ENCODE measurements around the gene SLC15A3. TPM values are rescaled to one million over a fixed set of nuclear protein-coding genes. Genes with fewer than 3 reads are reported as not detected.
A peak's percentile ranks its signal among the peaks of the same experiment; 100 is the strongest.

SLC15A3 gene
- total RNA-seq, 1 experiment from 2014 or later, result 10.0 TPM

GRCh38 chr11:60930394-60930793 lies 21.6 kb downstream of the SLC15A3 start:
- DNase-seq (ENCODE audit: low read depth), result no peak

- DNase-seq (ENCODE audit: low read depth), result no peak
Observed at GRCh38 chr11:60929764-60930163, 22.2 kb downstream of the SLC15A3 start.

DNA sequence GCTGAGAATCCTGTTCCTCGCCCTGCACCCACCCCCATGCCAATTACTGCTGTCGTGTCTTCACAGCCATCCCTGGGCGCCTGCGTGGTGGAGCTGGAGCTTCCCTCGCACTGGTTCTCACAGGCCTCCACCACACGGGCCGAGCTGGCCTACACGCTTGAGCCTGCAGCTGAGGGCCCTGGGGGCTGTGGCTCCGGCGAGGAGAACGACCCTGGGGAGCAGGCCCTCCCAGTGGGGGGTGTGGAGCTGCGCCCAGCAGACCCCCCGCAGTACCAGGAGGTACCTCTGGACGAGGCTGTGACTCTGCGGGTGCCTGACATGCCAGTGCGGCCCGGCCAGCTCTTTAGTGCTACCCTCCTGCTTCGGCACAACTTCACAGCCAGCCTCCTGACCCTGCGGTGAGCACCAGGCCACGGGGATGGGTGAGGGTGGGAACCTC lies 23.4 kb downstream of the SLC15A3 start:
- no peak for DNase-seq (ENCODE audit: low read depth)

DNA sequence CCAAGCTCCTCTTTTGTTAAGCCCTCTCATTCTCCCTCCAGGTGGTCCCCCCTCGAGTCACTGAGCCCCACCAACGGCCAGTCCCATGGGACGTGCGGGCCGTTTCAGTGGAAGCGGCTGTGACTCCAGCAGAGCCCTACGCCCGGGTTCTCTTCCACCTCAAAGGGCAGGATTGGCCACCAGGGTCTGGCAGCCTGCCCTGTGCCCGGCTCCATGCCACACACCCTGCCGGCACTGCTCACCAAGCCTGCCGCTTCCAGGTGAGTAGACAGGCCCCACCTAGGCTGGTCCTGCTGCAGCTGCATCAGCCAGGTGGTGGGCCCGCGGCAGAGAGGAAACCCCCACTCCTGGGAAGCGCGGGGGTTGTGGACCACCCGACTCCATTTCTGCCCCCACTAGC lies 24.4 kb downstream of the SLC15A3 start:
- DNase-seq (ENCODE audit: low read depth), result no peak

- DNase-seq (ENCODE audit: low read depth), result no peak
Observed at GRCh38 chr11:60927061-60927592, 24.8 kb downstream of the SLC15A3 start.

DNA sequence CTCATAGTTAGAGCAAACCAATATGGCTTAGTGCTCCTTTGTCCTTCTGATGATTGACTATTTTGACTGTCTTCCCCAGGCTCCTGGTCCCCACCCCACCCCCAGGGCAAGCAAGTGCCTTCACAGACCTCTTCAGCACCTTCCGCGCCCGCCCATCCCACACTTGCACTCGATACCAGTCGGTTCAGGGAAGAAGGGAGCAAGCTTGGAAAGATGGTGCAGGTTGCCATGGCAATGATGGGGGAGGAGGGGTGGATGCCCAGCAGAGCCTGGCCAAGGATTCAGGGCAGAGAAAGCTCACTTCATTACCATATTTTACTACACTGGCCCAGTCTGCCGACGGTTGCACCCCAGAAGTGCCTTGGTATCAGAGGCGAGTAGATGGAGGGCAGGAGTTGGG lies 25.5 kb downstream of the SLC15A3 start:
- DNase-seq (ENCODE audit: low read depth), result no peak

DNA sequence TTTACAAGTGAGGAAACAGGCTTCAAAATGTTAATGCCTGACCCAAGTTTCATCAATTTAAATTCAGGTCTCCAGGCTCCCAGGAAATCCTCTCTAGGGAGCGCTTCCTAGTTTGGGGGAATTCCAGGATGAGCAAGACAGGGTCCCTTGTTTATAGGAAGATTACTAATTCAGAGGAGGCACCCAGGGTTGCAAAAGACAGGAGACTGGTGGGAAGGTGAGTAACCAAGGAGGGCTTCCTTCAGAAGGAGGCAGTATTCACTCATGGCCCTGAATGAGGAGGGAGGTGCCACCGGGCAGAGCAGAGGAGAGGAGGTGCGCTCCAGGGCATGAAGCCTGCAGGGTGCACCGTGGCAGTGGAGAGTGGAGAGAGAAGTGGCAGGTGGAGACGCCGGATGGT lies 26.1 kb downstream of the SLC15A3 start:
- peak; percentile 66 for DNase-seq (ENCODE audit: low read depth)

- DNase-seq (ENCODE audit: low read depth), result no peak
Observed at GRCh38 chr11:60924906-60925853, 26.8 kb downstream of the SLC15A3 start.

DNA sequence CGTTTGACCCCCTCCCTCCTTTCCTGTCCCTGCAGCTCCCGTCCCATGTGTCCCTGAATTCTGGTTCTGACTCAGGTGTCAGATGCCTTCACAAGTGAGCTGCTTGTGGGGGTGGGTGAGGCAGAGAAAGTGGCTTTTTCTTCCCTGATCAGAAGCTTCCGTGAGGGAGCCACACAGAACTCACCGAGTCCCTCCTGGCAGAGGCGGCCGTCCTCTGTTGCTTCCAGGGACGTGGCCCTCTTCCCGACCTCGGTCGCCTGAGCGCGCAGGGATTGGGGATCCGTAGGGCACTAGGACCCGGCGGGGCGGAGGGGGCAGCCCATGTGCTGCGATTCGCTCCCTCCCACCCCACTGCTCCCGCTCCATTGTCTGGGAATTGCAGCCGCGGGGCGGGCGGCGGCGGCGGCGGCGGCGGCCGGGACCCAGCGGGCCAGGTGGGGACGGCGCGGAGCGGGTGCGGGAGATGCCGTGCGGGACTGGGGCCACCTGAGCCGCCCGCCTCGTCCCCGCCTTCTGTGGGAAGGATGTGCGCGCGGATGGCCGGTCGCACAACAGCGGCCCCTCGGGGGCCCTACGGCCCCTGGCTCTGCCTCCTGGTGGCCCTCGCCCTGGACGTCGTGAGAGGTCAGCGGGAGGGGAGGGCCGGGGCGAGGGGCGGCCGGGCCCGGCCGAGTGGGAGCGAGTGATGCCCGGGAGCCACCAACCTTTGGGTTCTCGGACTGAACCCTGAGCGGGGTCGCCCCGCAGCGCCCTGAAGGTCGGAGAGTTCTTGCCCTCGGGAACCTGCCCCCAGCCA lies 27.7 kb downstream of the SLC15A3 start, which contains the start of gene TMEM132A:
TMEM132A (plus strand) TSS at position 351 of the 796 bp plus-strand sequence; CDS start at position 525, 174 bp downstream.
- peak; percentile 75 for DNase-seq (ENCODE audit: low read depth)

- DNase-seq (ENCODE audit: low read depth), result no peak
Observed at GRCh38 chr11:60923800-60924109, 28.2 kb downstream of the SLC15A3 start.

DNA sequence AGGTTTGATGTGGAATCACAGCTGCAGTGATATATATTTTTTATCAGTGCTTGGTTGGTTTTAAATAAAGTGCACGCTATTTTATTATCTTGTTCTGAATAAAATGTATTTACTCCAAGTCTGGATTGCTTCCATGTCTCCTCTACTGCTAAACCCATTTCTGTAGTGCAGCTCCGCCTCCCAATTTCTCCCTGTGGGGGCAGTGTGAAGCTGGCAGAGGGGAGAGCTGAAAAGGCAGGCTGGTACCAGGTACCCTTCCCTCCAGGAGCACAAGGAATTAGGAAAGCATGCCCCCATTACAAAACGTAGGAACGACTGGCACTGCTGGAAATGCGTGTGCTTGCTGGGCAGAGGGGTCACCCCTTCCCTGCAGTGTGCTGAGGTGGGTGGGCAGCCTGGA lies 28.6 kb downstream of the SLC15A3 start:
- no peak for DNase-seq (ENCODE audit: low read depth)

GRCh38 chr11:60922906-60923305 lies 29.1 kb downstream of the SLC15A3 start:
- no peak for DNase-seq (ENCODE audit: low read depth)

- no peak for DNase-seq (ENCODE audit: low read depth)
Observed at GRCh38 chr11:60921777-60922335, 30.1 kb downstream of the SLC15A3 start.

DNA sequence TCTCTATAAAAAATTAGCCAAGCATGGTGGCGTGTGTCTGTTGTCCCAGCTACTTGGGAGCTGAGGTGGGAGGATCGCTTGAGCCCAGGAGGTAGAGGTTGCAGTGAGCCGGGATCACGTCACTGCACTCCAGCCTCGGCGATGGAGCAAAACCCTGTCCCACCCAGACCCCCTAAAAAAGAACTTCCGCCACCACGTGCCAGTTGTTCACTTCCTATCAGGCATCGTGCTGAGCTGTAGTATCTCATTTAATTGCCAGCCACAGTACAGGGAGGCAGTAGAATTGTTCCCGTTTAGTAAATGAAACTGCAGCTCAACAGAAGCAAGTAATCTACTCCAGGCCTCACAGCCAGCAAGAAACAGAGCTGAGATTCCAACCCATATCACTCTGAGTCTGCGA lies 30.7 kb downstream of the SLC15A3 start:
- no peak for DNase-seq (ENCODE audit: low read depth)

GRCh38 chr11:60919956-60920355 lies 32.0 kb downstream of the SLC15A3 start:
- no peak for DNase-seq (ENCODE audit: low read depth)

GRCh38 chr11:60919320-60919719 lies 32.7 kb downstream of the SLC15A3 start:
- DNase-seq (ENCODE audit: low read depth), result no peak

DNA sequence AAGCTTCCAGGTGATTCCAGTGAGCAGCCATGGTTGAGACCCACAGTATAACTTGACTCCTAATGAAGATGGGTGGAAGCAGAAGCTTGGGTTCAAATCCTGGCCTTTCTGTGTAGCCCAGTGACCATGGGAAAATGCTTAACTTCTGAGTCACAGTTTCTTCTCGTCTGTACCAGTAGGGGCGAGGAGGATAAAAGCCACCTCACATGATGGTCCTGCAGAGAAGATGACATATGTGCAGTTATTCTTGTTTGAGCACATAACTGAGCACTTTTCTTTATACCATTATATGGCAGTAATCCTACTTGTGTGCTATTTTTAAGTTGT lies 33.1 kb downstream of the SLC15A3 start:
- DNase-seq (ENCODE audit: low read depth), result peak; percentile 52

DNA sequence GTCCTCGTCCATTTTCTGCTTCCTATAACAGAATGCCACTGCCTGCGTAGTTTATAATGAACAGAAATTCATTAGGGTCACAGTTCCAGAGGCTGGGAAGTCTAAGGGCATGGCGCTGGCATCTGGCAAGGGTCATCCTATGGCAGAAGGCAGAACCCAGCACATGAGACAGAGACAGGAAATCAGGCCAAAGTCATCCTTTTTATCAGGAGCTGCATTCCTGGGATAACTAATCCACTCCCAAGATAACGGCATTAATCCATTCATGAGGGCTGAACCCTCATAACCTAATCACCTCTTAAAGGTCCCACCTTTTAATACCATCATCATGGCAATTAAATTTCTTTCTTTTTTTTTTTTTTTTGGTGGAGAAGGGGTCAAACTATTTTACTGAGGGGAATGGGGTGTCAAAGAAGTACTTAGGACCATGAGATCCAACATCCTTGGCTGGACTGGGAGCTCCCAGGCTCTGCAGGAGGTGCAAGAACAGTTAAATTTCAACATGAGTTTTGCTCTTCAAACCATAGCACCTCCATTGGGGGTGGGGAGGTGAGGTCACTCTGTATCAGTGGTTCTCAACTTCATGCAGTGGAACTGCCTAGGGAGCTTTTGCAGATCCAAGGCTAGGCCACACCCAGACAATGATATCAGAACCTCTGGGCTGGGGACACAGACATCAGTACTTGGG lies 33.6 kb downstream of the SLC15A3 start:
- no peak for DNase-seq (ENCODE audit: low read depth)

GRCh38 chr11:60917267-60917666 lies 34.7 kb downstream of the SLC15A3 start:
- DNase-seq (ENCODE audit: low read depth), result no peak

DNA sequence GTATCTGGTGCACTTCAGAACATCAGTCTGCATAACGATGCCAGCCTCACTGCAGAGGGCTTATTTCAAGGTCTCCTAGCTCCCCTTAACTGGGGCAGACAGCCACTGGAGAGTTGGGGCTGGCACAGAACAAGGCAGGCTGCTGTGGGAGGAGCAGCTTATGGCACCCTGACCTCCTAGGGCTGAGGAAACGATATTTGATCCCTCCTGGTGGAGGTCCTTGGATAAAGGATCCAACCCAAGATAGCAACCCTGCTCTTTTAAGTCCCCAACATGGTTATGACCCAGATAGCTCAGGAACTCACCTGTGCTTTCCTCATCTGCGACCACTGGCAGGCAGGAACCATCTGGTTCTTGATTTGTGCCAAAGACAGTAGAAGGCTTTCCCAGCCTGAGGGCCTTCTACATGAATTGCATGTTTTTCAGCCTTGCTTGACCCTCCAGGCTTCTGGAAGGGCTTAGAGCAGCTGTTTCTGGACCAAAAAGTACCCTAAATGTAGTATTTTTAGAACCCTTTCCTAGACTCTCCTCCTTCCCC lies 35.2 kb downstream of the SLC15A3 start:
- no peak for DNase-seq (ENCODE audit: low read depth)

DNA sequence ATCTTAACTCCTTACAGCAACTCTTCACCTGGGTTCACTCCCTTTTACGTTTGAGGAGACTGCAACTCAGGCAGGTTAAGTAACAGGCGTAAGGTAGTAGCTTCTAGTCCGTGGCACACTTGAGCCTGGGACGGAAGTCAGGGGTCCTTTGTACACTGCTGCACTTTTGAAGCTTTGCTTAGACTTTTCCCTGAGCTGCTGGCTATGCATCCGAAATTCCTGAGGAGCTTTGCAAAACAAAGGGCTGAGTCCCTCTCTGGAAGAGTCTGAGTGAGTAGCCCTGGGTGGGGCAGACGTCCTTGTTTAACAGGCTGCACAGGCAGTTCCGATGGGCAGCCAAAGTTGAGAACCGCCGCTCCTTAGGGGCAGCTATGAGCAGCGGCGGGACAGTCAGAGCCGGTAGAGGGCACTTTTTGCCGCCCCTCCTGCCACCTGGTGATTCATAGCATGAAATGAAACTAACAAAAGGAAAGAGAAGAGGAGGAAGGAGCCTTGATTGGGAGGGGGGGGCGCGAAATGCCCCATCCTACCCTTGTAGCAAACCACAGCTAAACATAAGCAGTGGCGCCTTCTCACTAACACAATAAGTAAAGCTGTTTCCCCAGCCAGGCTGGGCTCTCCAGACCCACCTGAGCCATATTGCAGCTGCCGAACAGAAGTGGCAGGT lies 36.6 kb downstream of the SLC15A3 start:
- peak; percentile 72 for DNase-seq (ENCODE audit: low read depth)

All from RPMI7951 (cell line).